ENCODE data around the gene AGBL3.

Gene AGBL3

GRCh38 chr7:135150072-135150782 lies 163.9 kb downstream of the AGBL3 start:
- no peak for DNase-seq

DNA sequence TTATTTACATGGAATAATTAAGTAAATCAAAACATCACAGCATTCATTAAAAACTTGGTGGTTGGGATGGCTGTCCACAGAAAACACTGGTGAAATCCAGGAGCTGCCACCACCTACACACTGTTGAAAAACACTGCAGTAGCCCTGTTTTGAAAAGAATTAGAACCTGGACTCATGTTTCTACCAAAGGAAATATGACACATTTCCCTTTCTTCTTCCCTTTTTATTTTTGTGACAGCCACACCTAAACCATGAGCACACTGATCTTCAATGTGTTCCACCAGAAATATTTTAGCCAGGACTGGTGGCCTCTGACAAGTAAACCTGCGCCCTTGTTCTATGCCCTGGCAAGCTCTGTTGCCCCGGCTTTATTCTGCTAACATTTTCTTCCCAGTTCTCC lies 164.8 kb downstream of the AGBL3 start:
- no peak for DNase-seq

DNA sequence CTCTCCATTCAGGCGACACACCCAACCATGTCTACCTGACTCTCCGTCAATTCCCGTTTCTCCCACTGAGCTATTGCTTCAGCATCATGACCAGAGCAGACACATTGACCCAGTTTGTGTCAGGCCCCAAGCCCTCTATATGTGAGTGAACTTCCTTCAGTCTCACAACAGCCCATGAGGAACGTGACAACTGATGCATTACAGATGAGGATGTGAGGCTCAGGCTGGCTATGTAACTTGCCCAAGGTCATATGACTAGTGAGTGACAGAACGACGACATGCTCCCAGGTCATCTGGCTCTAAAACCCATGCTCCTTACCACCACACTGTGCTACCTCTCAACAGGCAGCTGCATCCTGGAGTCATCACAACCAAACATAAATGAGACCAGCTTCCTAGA lies 165.2 kb downstream of the AGBL3 start:
- no peak for DNase-seq

GRCh38 chr7:135152442-135152841 lies 166.1 kb downstream of the AGBL3 start:
- DNase-seq = no peak

GRCh38 chr7:135154734-135155133 lies 168.4 kb downstream of the AGBL3 start:
- DNase-seq = no peak

GRCh38 chr7:135156290-135156689 lies 170.0 kb downstream of the AGBL3 start:
- DNase-seq = no peak

GRCh38 chr7:135158141-135158655 lies 171.9 kb downstream of the AGBL3 start:
- DNase-seq = no peak

DNA sequence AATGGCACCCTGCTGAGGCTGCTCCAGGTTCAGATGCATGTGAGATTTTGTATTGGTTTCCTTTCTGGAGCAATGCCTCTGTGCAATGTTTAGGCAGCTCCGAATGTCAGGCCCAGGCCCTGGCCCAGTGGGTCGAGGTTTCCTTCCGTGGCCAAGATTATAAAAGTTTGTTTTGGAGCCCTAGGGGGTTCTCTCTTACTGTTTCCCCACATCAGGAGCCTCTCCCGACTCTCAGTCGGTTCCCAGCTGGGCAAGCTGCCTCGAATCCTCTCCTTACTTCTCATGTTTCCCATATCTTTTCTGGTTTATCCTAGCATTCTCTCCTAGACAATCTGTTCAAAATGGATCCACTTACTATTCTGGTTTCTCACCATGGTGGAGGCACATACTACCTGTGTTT lies 172.6 kb downstream of the AGBL3 start:
- no peak for DNase-seq

- DNase-seq = no peak
Observed at GRCh38 chr7:135159359-135160085, 173.2 kb downstream of the AGBL3 start.

GRCh38 chr7:135160098-135160857 lies 174.0 kb downstream of the AGBL3 start:
- DNase-seq = no peak

GRCh38 chr7:135160858-135161653 lies 174.7 kb downstream of the AGBL3 start:
- DNase-seq = no peak

- no peak for DNase-seq
Observed at GRCh38 chr7:135161669-135162068, 175.4 kb downstream of the AGBL3 start.

DNA sequence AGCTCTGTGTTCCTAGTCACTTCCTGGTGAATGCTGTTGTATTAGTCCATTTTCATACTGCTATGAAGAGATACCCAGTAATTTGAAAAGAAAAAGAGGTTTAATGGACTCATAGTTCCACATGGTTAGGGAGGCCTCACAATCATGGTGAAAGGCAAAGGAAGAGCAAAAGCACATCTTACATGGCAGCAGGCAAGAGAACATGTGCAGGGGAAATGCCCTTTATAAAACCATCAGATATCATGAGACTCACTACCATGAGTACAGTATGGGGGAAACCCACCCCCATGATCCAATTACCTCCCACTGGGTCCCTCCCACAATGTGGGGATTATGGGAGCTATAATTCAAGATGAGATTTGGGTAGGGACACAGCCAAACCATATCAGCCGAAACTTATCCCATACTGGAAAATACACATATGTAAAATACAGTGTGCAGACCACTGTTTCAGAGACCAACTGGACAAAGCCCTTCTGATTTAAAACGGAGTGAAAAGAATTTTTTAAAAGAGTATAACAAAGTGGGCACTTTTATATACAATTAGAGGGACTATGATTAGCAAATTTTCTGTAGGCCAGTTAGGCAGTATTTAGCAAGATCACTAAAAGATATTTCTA lies 176.2 kb downstream of the AGBL3 start:
- DNase-seq = no peak

GRCh38 chr7:135164357-135165061 lies 178.2 kb downstream of the AGBL3 start:
- peak; percentile 21 for DNase-seq

- no peak for DNase-seq
Observed at GRCh38 chr7:135165862-135166261, 179.6 kb downstream of the AGBL3 start.

GRCh38 chr7:135166338-135166990 lies 180.2 kb downstream of the AGBL3 start:
- peak; percentile 14 for DNase-seq

GRCh38 chr7:135167365-135167917 lies 181.1 kb downstream of the AGBL3 start:
- DNase-seq = no peak

GRCh38 chr7:135168001-135168400 lies 181.7 kb downstream of the AGBL3 start:
- DNase-seq = peak; percentile 46

DNA sequence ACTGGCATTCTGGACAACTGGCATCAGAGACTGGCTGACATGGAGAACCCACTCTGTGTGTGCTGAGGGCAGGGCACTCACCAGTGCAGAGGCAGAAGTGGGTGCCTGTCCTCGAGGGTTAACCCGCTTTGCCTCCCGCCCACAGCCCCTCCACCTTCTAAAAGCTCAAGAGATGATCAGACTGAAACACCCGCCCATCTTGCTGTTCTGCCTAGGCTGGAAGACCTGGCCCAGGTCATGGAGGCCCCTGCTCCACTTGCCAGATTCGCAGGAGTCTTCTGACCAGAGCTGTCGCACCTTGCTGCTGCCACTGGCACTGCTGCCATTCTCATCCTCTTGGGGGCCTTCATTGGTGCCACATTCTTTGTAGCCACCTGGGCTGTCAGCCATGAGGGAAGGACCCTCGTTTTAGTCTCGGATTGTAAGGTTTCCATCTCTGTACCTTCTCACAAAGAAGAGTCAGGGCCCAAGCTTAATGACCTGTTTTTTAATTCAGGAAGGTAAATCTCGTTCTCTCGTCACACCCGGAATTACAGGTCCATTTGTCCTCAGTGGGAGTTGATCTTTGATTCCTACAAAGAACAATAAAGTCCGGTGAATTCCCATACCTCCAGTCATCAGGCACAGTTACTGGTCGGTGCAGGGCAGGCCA lies 182.3 kb downstream of the AGBL3 start:
- DNase-seq = peak; percentile 24

Data from stimulated activated CD8-positive, alpha-beta memory T cell treated with anti-CD3 and anti-CD28 coated beads, Interleukin-4, amount 100 ng/mL, for 48 hours (primary cell).